Ishikawa (cell line): ENCODE results near the gene ANKRD55.

Source experiments
- CEBPB ChIP-seq: IDR thresholded peaks from 2 replicates; pipeline ENCODE4 v1.6.1; 2012
- CREB1 ChIP-seq: IDR thresholded peaks from 2 replicates; pipeline ENCODE4 v1.6.1; 2012; ENCODE audit warnings: low read depth
- EGR1 ChIP-seq: IDR thresholded peaks from 2 replicates; pipeline ENCODE4 v1.6.1; 2012
- EP300 ChIP-seq: IDR thresholded peaks from 2 replicates; pipeline ENCODE4 v1.6.1; 2012; ENCODE audit warnings: borderline replicate concordance
- FOXM1 ChIP-seq: IDR thresholded peaks from 2 replicates; pipeline ENCODE4 v1.6.1; 2012; ENCODE audit warnings: low read depth, borderline replicate concordance
- MAX ChIP-seq: IDR thresholded peaks from 2 replicates; pipeline ENCODE4 v1.6.1; 2012
- NFIC ChIP-seq: IDR thresholded peaks from 2 replicates; pipeline ENCODE4 v1.6.1; 2012
- RAD21 ChIP-seq: IDR thresholded peaks from 2 replicates; pipeline ENCODE4 v1.6.1; 2012; ENCODE audit warnings: low read depth
- REST ChIP-seq: IDR thresholded peaks from 2 replicates; pipeline ENCODE4 v1.6.1; 2012; ENCODE audit warnings: low read depth, mild to moderate bottlenecking
- TAF1 ChIP-seq: IDR thresholded peaks from 2 replicates; pipeline ENCODE4 v1.6.1; 2012; ENCODE audit warnings: low read depth, mild to moderate bottlenecking
- TEAD4 ChIP-seq: IDR thresholded peaks from 2 replicates; pipeline ENCODE4 v1.6.1; 2012
- USF1 ChIP-seq: IDR thresholded peaks from 2 replicates; pipeline ENCODE4 v1.6.1; 2012
- YY1 ChIP-seq: IDR thresholded peaks from 2 replicates; pipeline ENCODE4 v1.6.1; 2012; ENCODE audit warnings: low read depth
- ZBTB7A ChIP-seq: IDR thresholded peaks from 2 replicates; pipeline ENCODE4 v1.6.1; 2012; ENCODE audit warnings: low read depth

GRCh38 chr5:56272765-56273164 is 39.6 kb upstream of the ANKRD55 start:
- no peak for TF ChIP-seq RAD21
- no peak for TF ChIP-seq CEBPB
- no peak for TF ChIP-seq USF1
- TF ChIP-seq EP300 = no peak
- no peak for TF ChIP-seq TEAD4
- TF ChIP-seq FOXM1 = no peak
- TF ChIP-seq YY1 = no peak
- TF ChIP-seq NFIC = no peak
- TF ChIP-seq TAF1 = no peak
- TF ChIP-seq EGR1 = no peak
- no peak for TF ChIP-seq MAX
- no peak for TF ChIP-seq CREB1
- no peak for TF ChIP-seq REST
- no peak for TF ChIP-seq ZBTB7A
